ENCODE data around the gene MKX. TPM values are rescaled to one million over a fixed set of nuclear protein-coding genes. Genes with fewer than 3 reads are reported as not detected.

MKX gene
- total RNA-seq, 2 experiments from 2014 or later, result not detected

DNA sequence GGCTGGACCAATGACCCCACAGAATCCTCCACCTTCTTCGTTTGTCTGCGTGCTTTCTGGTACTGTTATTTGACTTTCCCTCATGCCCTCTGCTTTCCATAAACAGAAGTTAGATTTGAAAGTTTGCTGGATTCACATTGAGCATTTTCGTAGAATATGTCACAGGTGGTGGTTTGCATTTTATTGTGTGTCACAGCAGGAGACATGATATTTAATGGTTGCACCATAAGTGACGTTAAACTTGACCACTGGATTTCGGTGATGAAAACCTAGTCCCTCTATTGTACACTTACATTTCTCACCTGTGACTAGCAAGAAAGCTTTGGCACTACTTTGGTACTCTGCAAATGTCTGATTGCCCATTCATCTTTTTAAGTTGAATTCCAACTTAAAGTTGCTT is 15.2 kb upstream of the MKX start:
- TF ChIP-seq, protein P1, sequence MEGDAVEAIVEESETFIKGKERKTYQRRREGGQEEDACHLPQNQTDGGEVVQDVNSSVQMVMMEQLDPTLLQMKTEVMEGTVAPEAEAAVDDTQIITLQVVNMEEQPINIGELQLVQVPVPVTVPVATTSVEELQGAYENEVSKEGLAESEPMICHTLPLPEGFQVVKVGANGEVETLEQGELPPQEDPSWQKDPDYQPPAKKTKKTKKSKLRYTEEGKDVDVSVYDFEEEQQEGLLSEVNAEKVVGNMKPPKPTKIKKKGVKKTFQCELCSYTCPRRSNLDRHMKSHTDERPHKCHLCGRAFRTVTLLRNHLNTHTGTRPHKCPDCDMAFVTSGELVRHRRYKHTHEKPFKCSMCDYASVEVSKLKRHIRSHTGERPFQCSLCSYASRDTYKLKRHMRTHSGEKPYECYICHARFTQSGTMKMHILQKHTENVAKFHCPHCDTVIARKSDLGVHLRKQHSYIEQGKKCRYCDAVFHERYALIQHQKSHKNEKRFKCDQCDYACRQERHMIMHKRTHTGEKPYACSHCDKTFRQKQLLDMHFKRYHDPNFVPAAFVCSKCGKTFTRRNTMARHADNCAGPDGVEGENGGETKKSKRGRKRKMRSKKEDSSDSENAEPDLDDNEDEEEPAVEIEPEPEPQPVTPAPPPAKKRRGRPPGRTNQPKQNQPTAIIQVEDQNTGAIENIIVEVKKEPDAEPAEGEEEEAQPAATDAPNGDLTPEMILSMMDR (conservative IDR thresholded peaks at IDR 0.05; ENCODE audit: low read length), result no peak
- BruUV-seq (replicated peaks), result no TSS peak
- no peak for DNase-seq (ENCODE audit: low spot score)
- intact Hi-C loops (cut with micrococcal nuclease; ENCODE audit: unreplicated experiment), result no loop called here
- Histone ChIP-seq H3K79me2 (ENCODE audit: insufficient read depth, low read depth, low read length) (no peaks in the 10 kb centered on the region), H3K9me2 (ENCODE audit: insufficient read depth, low read length) (no peaks in the 10 kb centered on the region), H3K36me3 (ENCODE audit: insufficient read depth, low read length) (no peaks in the 10 kb centered on the region), H2AFZ (ENCODE audit: low read length) (no peak overlapping the region), H3K9me3 (ENCODE audit: low read length) (no peaks in the 10 kb centered on the region), H3K4me1 (ENCODE audit: insufficient read depth, low read length, poor library complexity, severe bottlenecking) (no peaks in the 10 kb centered on the region), H4K20me1 (ENCODE audit: insufficient read depth, low read length) (no peaks in the 10 kb centered on the region), H3K4me2 (ENCODE audit: low read length) (no peak overlapping the region), H3K27ac (ENCODE audit: low read depth, low read length, poor library complexity, severe bottlenecking) (no peak overlapping the region), H3K4me3 (ENCODE audit: low read depth, low read length, poor library complexity, severe bottlenecking) (no peak overlapping the region)
- CTCF ChIA-PET (ENCODE audit: unreplicated experiment), result no interaction called here
- POLR2A ChIA-PET, result interaction anchor here (0.7 to 0.8 kb wide), 2 partner anchors 18 to 860 kb away, joined by 3 read pairs; no protein-coding TSS in a partner anchor

DNA sequence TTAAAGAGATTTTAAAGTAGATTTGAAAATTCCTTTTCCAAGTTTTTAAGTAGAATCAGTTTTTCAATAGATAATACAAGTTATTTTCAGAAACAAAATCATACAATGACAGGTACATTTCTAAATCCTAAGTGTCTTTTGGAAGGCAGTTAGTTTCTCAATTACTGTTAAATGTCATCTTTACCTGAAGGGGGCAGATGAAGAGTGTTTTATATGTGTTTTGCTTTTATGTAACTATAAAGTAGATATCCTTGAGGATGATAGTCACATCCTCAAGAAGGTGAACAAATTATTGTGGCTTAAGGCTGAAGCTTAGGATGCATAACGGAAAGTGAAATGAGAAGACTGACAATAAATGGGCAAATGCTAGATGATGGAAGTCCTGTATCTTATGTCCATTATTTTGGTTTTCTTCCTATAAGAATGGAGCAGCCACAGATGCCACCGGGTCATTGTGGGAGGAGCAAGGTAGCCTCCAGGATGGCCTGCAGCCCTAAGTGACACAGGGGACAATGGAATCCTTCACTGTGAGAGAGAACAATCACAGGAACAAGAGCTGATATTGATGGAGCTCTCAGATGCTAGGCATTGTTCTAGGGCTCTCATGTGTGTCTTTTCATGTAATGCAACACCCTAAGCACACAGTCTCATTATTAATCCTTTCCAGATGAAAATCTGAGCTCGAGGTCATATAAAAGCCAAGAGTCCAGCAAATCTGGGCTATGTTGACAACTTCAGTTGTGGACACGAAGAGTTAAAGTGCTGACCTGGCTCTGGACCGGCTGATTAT is 14.1 kb upstream of the MKX start:
- POLR2A ChIA-PET, result interaction anchor here (0.7 kb wide), 1 partner anchor 67 kb away, joined by 3 read pairs; no protein-coding TSS in a partner anchor
- no peaks in the 10 kb centered on the region for H3K79me2 ChIP-seq (ENCODE audit: insufficient read depth, low read depth, low read length)
- no peak overlapping the region for H3K27ac ChIP-seq (ENCODE audit: low read depth, low read length, poor library complexity, severe bottlenecking)
- CTCF ChIA-PET (ENCODE audit: unreplicated experiment), result no interaction called here
- no peaks in the 10 kb centered on the region for H3K36me3 ChIP-seq (ENCODE audit: insufficient read depth, low read length)
- no peaks in the 10 kb centered on the region for H4K20me1 ChIP-seq (ENCODE audit: insufficient read depth, low read length)
- no peak for TF ChIP-seq EZH2phosphoT487 (IDR thresholded peaks at IDR 0.05; ENCODE audit: borderline replicate concordance, low read depth, low read length)
- TF ChIP-seq, protein P1 (conservative IDR thresholded peaks at IDR 0.05; ENCODE audit: low read length), result peak; percentile 42
- no peak overlapping the region for H2AFZ ChIP-seq (ENCODE audit: low read length)
- no TSS peak for BruUV-seq (replicated peaks)
- H3K4me3 ChIP-seq (ENCODE audit: low read depth, low read length, poor library complexity, severe bottlenecking), result no peak overlapping the region
- intact Hi-C loops (cut with micrococcal nuclease; ENCODE audit: unreplicated experiment), result no loop called here
- no peaks in the 10 kb centered on the region for H3K9me2 ChIP-seq (ENCODE audit: insufficient read depth, low read length)
- DNase-seq (ENCODE audit: low spot score), result no peak
- H3K9me3 ChIP-seq (ENCODE audit: low read length), result no peaks in the 10 kb centered on the region
- H3K4me1 ChIP-seq (ENCODE audit: insufficient read depth, low read length, poor library complexity, severe bottlenecking), result no peaks in the 10 kb centered on the region
- no peak overlapping the region for H3K4me2 ChIP-seq (ENCODE audit: low read length)

DNA sequence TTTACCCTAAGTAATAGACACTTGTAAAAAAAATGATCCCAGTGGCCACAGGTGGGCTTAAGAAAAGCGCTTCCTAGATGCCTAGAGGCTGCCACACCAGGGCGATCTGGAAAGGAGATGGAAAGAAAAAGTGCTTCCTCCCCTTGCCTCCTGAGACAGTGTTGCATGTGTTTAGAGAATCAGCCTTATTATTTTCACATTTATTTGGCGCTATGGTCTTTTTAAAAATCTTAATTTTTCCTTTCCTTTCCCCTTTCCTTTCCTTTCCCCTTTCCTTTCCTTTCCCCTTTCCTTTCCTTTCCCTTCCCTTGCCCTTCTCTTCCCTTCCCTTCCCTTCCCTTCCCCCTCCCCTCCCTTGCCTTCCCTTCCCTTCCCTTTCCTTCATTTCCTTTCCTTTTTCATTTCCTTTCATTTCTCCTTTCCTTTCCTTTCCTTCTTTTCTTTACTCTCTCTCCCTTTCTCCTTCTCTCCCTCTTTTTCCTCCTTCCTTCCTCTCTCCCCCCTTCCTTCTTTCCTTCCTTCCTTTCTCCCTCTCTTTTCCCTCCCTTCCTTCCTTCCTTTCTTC is 7.1 kb upstream of the MKX start:
- ChIA-PET CTCF (ENCODE audit: unreplicated experiment) (no interaction called here), POLR2A (no interaction called here)
- TF ChIP-seq, protein P1 (conservative IDR thresholded peaks at IDR 0.05; ENCODE audit: low read length), result no peak
- no peak for TF ChIP-seq EZH2phosphoT487 (IDR thresholded peaks at IDR 0.05; ENCODE audit: borderline replicate concordance, low read depth, low read length)
- Histone ChIP-seq H2AFZ (ENCODE audit: low read length) (no peak overlapping the region), H3K9me2 (ENCODE audit: insufficient read depth, low read length) (no peaks in the 10 kb centered on the region), H4K20me1 (ENCODE audit: insufficient read depth, low read length) (no peaks in the 10 kb centered on the region), H3K4me2 (ENCODE audit: low read length) (no peak overlapping the region), H3K9me3 (ENCODE audit: low read length) (no peaks in the 10 kb centered on the region), H3K36me3 (ENCODE audit: insufficient read depth, low read length) (no peaks in the 10 kb centered on the region), H3K4me3 (ENCODE audit: low read depth, low read length, poor library complexity, severe bottlenecking) (no peak overlapping the region), H3K27ac (ENCODE audit: low read depth, low read length, poor library complexity, severe bottlenecking) (no peak overlapping the region), H3K79me2 (ENCODE audit: insufficient read depth, low read depth, low read length) (no peaks in the 10 kb centered on the region), H3K4me1 (ENCODE audit: insufficient read depth, low read length, poor library complexity, severe bottlenecking) (no peaks in the 10 kb centered on the region)
- intact Hi-C loops (cut with micrococcal nuclease; ENCODE audit: unreplicated experiment), result no loop called here
- no TSS peak for BruUV-seq (replicated peaks)
- DNase-seq (ENCODE audit: low spot score), result no peak
